ENCODE measurements around the gene LGALSL.

Gene LGALSL

GRCh38 chr2:64488050-64488974, 34.4 kb downstream of the LGALSL start:
- DNase-seq (ENCODE audit: extremely low spot score, insufficient read length, low read depth) (peak; percentile 57), FAIRE-seq (peak; percentile 78)

- DNase-seq (ENCODE audit: extremely low spot score, insufficient read length, low read depth) (no peak), FAIRE-seq (no peak)
These were observed 35.3 kb downstream of the LGALSL start for GRCh38 chr2:64489081-64489751.

GRCh38 chr2:64491426-64491825, 37.5 kb downstream of the LGALSL start:
- no peak for FAIRE-seq
- DNase-seq (ENCODE audit: extremely low spot score, insufficient read length, low read depth) = no peak

- DNase-seq (ENCODE audit: extremely low spot score, insufficient read length, low read depth) = no peak
- FAIRE-seq = no peak
These were observed 38.3 kb downstream of the LGALSL start for GRCh38 chr2:64492272-64492671.

GRCh38 chr2:64492821-64493220, 38.9 kb downstream of the LGALSL start:
- FAIRE-seq (no peak), DNase-seq (ENCODE audit: extremely low spot score, insufficient read length, low read depth) (no peak)

GRCh38 chr2:64493788-64494187, 39.8 kb downstream of the LGALSL start:
- DNase-seq (ENCODE audit: extremely low spot score, insufficient read length, low read depth) = no peak
- FAIRE-seq = no peak

GRCh38 chr2:64498438-64498837, 44.5 kb downstream of the LGALSL start:
- FAIRE-seq = no peak

GRCh38 chr2:64500549-64500948, 46.6 kb downstream of the LGALSL start:
- DNase-seq (ENCODE audit: extremely low spot score, insufficient read length, low read depth) (no peak), FAIRE-seq (no peak)

More at GRCh38 chr2:64498438-64498837, 44.5 kb downstream of the LGALSL start:
- no peak for DNase-seq (ENCODE audit: extremely low spot score, insufficient read length, low read depth)

GRCh38 chr2:64501946-64502345, 48.0 kb downstream of the LGALSL start:
- no peak for FAIRE-seq
- DNase-seq (ENCODE audit: extremely low spot score, insufficient read length, low read depth) = no peak

GRCh38 chr2:64502860-64503259, 48.9 kb downstream of the LGALSL start:
- FAIRE-seq = no peak
- no peak for DNase-seq (ENCODE audit: extremely low spot score, insufficient read length, low read depth)

GRCh38 chr2:64504774-64505720, 51.1 kb downstream of the LGALSL start:
- DNase-seq (ENCODE audit: extremely low spot score, insufficient read length, low read depth) (no peak), FAIRE-seq (no peak)

GRCh38 chr2:64506686-64507085, 52.7 kb downstream of the LGALSL start:
- DNase-seq (ENCODE audit: extremely low spot score, insufficient read length, low read depth) (no peak), FAIRE-seq (no peak)

Measured in GM18507 (cell line).